GM21515 (cell line): Measurements from ENCODE around the gene RXYLT1.
"Not testable (repeated sequence)": the region's sequence is repeated elsewhere in the genome, so short reads cannot be mapped to it uniquely, and the experiment has no call there.

Source experiments
- ATAC-seq: cut with Tn5 transposase; IDR thresholded peaks from one replicate; pipeline ENCODE4 v1.9.1; 2021; ENCODE audit not compliant: unreplicated experiment

RXYLT1 gene

DNA sequence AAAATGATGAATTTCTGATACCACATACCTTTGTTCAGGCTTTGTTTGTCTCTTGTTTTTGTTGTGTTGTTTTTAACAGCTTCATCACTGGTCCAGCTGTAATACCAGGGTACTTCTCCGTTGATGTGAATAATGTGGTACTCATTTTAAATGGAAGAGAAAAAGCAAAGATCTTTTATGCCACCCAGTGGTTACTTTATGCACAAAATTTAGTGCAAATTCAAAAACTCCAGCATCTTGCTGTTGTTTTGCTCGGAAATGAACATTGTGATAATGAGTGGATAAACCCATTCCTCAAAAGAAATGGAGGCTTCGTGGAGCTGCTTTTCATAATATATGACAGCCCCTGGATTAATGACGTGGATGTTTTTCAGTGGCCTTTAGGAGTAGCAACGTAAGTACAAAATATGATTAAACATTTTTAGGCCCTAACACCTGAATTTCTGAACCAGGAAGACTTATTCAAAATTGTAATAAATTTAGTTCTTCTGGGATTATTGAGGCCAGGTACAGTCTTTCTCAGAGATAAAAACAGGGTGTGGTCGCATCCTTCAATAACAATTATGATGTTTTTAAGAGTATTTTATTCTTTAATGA lies 22.4 kb downstream of the RXYLT1 start:
- ATAC-seq, result no peak

DNA sequence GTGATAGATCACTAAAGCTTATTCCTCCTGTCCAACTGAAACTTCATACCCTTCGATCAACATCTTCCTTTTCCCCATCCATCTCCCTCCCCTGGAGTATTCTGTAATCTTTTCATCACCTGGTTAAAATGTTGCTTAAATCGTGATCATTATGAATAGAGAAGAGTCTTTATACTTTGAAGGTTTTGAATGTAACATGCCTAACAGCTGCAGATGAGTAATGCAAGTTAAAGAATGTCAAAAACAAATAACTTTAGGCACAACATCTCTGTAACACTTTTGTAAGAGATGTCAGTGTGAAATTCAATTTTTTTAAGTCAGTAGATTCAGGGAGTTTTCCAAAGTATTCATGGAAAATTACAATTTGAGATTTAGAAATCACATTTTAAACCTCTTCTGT lies 25.0 kb downstream of the RXYLT1 start:
- no peak for ATAC-seq

DNA sequence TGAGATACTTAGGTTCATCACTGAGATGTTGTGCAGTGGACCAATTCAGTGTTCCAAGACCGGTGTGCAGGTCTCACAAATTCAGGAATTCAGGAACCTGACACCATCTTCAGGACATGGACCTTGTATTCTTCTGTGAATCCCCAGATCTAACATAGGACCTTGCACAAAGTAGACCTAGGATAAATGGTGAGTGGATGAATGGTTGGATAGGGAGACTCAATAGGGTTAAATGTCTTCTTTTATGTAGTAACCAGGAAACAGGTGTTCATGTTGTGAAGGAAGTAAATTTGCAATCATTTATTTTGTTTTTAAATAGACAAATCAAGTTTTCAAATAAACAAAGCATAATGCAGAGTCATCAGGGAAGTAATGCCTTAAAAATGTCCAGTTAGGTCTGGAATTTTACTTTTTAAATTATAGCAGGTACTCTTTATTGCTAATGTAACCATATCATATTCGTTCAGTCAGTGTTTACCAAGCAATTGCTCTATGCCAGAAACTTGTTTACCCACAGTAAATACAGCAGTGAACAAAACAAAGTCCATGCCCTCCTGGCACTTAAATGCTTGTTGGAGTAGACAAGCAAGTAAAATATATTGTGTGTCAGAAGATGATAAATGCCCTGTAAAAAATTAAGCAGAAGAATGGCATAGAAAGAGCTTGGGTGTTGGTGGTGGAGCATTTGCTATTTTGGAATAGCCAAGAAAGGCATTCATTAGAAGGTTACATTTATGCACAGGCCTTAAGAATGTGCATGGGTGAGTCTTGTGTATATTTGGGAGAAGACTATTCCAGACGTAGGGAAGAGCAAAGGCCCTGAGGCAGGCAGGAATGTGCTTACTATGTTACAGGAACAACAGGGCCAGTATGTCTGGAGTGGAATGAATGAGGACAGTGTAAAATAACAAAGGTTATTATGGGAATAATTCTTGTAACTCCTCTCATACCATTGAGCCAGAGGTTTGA lies 26.3 kb downstream of the RXYLT1 start:
- no peak for ATAC-seq

DNA sequence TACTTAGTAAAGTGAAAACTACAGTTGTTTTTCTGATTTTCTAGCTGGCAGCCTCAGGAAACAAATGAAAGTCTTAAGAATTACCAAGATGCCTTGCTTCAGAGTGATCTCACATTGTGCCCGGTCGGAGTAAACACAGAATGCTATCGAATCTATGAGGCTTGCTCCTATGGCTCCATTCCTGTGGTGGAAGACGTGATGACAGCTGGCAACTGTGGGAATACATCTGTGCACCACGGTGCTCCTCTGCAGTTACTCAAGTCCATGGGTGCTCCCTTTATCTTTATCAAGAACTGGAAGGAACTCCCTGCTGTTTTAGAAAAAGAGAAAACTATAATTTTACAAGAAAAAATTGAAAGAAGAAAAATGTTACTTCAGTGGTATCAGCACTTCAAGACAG lies 28.9 kb downstream of the RXYLT1 start:
- no peak for ATAC-seq

DNA sequence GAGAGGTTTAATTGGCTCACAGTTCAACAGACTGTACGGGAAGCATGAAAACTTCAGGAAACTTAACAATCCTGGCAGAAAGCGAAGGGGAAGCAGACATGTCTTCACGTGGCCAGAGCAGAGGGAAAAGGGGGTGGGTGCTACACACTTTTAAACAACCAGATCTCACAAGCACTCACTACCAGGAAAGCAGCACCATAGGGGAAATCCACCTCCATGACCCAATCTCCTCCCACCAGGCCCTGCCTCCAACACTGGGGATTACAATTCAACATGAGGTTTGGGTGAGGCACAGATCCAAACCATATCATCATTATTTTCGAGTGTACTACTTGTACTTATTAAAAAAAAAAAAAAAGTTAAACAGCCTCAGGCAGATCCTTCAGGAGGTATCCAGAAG lies 29.9 kb downstream of the RXYLT1 start:
- no peak for ATAC-seq

DNA sequence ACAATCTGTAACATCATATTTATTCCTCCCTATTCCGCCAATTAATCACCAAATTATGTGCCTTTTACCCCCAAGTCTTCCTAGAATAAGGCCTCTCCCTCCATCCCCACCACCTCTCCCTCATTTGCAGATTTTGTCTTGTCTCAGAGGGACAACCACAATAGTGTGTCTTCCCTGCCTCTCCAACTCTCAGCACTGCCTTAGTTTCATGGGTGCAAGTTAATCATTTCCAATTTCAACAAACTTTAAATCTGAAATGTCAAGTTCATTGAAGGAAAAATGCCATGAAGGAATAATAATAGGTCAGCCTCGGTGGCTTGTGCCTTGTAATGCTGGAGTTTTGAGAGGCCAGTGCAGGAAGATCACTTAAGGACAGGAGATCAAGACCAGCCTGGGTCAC lies 31.6 kb downstream of the RXYLT1 start:
- ATAC-seq, result no peak

DNA sequence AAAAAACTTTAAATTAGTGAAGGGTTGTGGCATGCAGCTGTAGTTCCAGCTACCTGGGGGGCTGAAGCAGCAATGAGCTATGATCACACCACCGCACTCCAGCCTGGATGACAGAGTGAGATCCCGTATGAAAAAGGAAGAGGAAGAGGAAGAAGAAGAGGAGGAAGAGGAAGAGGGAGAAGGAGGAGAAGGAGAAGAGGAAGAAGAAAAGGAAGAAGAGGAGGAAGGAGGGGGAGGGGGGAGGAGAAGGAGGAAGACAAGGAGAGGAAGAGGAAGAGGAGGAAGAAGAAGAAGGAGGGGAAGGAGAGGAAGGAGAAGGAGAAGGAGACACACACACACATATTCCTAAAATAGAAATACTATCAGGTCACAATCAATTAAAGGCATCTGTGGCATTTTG lies 32.0 kb downstream of the RXYLT1 start:
- ATAC-seq, result no peak

DNA sequence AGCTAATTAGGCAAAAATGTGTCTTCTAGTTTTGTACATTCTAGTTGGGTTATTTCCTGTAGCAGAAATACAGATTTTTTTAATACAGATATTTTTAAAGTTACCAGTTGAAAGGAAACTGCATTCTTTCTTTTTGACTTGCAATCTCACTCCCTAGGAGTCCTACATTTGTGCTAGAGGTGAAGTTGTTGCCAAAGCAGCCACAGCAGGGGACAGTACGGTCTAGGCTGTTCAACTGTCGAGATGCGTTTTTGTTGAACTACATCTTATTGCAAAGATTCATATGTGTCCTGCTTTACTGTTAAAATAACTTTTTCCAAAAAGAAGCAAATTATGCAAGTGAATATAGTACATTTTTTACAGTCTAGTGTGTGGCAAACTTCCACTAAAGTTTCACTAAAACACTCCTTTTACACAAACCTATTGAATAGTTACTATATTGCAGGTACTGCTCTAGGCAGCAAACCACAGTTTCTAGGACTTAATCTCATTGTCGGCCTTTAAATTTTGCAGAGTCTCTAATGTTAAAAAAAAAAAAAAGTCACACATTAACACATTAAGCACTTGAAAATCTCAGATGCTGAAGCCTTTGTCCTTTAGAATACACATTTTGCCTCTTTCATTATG lies 34.5 kb downstream of the RXYLT1 start:
- peak; percentile 55 for ATAC-seq

DNA sequence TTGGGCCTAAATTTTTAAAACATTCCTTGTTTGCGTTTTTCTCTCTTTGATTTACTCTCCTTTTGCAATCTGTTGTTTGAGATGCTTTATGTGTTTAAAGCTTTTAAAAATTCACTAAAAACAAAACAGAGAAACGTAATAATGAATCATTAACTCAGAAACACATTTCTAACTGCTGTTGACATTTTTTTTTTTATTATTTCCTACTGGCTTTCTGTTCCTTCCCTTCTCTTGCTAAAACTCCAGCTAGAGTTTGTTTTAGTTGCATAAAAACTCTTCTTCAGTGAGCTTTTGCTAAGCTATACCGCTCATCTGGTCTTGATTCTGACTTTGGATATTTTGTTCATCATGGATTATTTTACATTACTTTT lies 35.8 kb downstream of the RXYLT1 start:
- no peak for ATAC-seq

DNA sequence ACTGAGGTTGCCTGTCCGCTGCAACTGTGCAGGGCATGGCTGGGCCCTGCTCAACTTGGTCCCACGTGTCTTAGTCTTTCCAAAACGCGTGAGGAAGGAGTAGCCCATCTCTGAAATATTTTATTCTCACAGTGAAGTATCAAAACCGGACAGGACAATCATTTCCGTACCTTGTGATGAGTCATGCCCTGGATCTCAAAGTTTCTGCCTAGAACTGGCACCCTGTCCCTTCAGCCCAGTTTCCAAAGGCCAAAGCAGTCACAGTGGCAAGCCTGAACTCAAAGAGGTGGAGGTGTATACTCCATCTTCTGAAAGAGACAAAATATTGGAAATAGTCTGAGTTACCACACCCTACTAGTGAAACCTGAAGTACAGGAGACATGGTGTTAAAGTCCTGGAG lies 36.3 kb downstream of the RXYLT1 start:
- ATAC-seq, result no peak

DNA sequence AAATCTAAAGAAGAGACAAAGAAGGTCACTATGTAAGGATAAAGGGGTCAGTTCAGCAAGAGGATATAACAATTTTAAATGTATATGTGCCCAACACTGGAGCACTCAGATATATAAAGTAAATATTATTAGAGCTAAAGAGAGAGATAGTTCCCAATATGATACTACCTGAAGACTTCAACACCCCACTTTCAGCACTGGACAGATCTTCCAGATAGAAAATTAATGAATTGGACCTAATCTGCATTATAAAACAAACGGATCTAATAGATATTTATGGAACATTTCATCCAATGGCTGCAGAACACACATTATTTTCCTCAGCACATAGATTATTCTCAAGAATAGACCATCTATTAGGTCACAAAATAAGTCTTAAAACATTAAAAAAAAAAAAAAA lies 40.7 kb downstream of the RXYLT1 start:
- ATAC-seq, result no peak

DNA sequence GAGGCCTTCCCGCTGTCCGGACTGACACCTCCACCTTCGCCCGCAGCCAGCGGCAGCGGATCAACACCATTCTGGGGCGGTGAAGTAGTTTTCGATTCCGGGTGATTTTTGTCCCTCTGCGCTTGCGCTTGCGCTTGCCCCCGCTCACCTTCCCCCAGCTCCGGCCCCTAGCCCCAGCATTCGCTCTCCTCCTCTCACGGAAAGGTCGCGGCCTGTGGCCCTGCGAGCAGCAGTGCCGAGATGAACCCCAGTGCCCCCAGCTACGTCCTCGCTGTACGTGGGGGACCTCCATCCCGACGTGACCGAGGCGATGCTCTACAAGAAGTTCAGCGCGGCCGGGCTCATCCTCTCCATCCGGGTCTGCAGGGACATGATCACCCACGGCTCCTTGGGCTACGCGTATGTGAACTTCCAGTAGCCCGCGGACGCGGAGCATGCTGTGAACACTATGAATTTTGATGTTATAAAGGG lies 42.1 kb downstream of the RXYLT1 start:
- ATAC-seq, result no peak

DNA sequence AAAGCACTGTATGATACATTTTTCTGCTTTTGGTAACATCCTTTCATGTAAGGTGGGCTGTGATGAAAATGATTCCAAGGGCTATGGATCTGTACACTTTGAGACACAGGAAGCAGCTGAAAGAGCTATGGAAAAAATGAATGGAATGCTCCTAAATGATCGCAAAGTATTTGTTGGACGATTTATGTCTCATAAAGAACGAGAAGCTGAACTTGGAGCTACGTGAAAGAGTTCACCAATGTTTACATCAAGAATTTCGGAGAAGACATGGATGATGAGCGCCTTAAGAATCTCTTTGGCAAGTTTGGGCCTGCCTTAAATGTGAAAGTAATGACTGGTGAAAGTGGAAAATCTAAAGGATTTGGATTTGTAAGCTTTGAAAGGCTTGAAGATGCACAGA lies 42.6 kb downstream of the RXYLT1 start:
- no peak for ATAC-seq

DNA sequence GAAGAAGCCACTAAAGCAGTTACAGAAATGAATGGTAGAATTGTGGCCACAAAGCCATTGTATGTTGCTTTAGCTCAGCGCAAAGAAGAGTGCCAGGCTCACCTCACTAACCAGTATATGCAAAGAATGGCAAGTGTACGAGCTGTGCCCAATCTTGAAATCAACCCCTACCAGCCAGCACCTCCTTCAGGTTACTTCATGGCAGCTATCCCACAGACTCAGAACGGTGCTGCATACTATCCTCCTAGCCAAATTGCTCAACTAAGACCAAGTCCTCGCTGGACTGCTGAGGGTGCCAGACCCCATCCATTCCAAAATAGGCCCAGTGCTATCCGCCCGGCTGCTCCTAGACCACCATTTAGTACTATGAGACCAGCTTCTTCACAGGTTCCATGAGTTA lies 43.3 kb downstream of the RXYLT1 start:
- no peak for ATAC-seq

DNA sequence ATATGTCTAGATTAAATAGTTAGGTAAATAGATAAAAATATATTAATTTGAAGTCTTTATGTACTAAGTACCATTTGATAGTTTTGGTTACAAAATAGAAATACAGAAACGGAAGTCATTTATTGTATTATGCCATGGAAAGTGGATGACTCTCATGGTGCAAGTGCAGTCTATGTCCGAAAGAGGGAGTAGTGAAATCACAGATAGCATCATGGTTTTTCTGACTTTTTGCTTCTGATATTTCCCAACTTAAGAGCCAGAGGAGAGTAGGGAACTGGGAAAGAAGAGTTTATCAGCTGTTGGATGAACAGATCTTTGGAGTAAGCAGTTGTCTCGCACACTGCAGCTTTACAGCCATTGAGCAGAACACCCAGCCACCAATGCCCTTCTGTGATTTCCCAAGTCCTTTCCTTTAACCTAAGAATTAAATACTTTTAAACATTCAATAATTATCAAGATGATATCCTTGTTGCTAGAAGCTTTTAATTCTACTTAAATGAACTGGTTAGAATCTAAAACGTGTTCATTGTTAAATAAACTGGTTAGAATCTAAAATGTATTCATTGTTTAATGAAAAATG lies 46.4 kb downstream of the RXYLT1 start:
- ATAC-seq, result peak; percentile 81

DNA sequence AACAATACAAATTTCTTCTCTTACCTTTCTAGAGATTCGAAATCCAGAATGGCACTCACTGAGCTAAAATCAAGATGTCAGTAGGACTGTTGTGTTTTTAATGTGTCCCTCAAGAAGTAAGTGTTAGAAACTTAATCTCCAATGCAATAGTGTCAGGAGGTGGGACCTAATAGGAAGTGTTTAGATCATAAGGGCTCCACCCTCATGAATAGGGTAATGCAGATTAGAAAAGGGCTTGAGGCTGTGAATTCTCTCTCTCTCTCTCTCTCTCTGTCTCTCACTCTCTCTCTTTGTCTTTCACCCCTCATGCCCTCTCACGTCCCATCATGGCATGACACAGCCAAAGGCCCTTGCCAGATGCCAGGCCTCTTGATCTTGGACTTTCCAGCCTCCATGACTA lies 49.2 kb downstream of the RXYLT1 start:
- no peak for ATAC-seq

DNA sequence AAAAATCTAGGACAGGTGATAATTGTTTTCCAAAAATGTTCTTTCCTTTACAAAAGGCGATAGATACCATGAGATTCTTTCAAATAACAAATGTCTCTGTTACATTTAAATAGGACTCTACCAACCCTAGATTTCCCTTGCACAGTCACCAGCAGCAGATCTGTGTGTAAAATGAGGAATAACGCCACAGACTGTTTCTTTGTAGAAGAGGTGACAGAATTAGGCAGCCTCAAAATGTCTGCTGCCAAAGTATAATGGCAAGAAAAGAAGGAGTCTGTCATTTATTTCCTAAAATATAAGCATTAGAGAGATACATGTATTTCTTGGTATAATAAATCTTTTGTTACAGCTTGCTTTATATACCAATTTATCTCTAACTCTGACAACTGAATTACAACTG lies 56.3 kb downstream of the RXYLT1 start:
- ATAC-seq, result no peak

DNA sequence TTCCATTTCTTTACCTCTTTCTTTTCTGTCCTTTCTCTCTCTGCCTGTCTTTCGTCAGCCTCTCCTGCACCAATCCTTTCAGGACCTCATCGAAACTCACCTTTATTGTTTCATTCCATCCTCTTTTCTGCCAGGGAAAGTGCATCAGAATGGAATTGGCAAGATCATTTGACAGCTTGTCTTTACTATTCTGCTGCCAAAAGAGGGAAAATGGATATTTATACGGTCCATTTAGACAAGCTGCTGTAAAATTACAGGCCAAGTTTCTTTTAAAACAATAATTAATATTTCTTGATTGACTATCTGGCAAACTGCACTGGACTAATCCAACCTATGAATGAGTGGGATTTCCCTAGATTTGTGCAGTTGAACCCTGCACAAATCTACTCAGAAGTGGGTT lies 57.2 kb downstream of the RXYLT1 start:
- no peak for ATAC-seq

DNA sequence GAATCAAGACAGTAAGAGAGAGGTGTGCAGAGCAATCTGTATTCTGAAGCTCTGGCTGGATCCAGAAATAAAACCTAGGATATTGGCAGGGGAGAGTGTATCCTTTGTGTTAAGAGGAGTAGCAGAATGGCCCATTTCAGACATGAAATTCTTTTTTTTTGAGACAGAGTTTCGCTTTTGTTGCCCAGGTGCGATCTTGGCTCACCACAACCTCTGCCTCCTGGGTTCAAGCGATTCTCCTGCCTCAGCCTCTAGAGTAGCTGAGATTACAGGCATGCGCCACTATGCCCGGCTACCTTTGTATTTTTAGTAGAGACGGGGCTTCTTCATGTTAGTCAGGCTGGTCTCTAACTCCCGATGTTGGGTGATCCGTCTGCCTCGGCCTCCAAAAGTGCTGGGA lies 58.7 kb downstream of the RXYLT1 start:
- ATAC-seq, result no peak

DNA sequence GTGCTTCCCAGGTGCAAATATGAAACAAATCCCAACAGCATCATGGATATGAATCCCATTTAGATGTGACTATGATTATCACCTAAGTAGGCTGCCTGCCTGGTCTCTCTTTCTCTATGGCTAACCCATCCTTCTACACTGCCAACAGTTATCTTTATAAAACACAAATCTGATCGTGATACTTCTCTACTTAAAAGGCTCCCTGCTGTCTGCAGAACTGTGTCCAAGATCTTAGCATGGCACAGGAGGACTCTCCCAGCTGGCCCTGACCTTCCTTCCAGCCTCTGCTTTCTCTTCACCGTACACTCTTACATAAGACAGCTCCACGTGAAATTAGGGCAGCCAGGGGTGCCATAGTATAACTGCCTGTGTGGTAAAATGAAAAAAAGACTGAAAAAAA lies 61.3 kb downstream of the RXYLT1 start:
- no peak for ATAC-seq

DNA sequence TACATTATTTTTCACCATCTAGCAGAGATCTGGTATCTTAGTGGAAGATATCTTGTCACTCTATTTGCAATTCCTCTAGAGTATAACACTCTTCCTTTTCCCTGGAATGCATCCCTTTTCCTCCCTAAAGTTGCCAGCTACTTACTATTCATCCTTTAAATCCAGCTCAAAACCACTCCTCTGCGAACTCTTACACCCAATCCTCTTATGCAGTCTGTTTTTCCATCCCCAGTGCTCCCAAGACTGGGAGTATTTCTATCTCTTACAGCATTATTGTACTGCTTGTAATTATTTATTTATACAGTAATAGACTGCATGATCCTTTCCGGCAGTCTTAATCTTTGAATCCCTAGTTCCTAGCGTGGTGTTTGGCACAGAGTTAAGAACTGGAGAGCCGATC lies 61.9 kb downstream of the RXYLT1 start:
- no peak for ATAC-seq

DNA sequence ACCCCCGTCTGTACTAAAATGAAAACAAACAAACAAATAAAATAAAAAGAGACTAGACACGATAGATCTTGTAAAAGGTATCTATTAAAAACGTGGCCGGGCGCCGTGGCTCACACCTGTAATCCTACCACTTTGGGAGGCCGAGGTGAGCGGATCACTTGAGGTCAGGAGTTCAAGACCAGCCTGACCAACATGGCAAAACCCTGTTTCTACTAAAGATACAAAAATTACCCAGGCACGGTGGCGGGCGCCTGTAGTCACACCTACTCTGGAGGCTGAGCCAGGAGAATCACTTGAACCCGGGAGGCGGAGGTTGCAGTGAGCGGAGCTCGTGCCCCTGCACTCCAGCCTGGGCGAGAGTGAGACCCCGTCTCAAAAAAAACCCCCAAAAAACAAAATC lies 63.0 kb downstream of the RXYLT1 start:
- ATAC-seq, result not testable (repeated sequence)
